Activated CD4-positive, alpha-beta memory T cell treated with anti-CD3 and anti-CD28 coated beads, Interleukin-2, amount 10 ng/mL, durations not matched to agents 7 days and 5 days (primary cell): ENCODE measurements around the gene LRFN3. TPM values are rescaled to one million over a fixed set of nuclear protein-coding genes. Genes with fewer than 3 reads are reported as not detected.
A peak's percentile ranks its signal among the peaks of the same experiment; 100 is the strongest.
"Not testable (repeated sequence)": the region's sequence is repeated elsewhere in the genome, so short reads cannot be mapped to it uniquely, and the experiment has no call there.

Experiments used
- CTCF ChIA-PET: fragments of 350-600 bp; sonication (Branson Sonifier 250); formaldehyde crosslinking; loops from one replicate; lab custom pipeline; 2021; ENCODE audit warnings: antibody characterized with exemption, inconsistent platforms; lab: Charles Lee
- POLR2A ChIA-PET: fragments of 350-600 bp; sonication (Branson Sonifier 250); formaldehyde crosslinking; loops from one replicate; lab custom pipeline; 2021; ENCODE audit warnings: antibody characterized with exemption; lab: Charles Lee
- DNase-seq: peaks from one replicate; pipeline ENCODE4 v3.0.0-alpha.2; 2020
- H3K27ac Mint-ChIP-seq: one replicate; pipeline ENCODE4 v1.8.0; 2021; ENCODE audit warnings: mild to moderate bottlenecking, mixed read lengths
- H3K27me3 Mint-ChIP-seq: one replicate; pipeline ENCODE4 v1.8.0; 2021; ENCODE audit warnings: mixed read lengths
- H3K36me3 Mint-ChIP-seq: one replicate; pipeline ENCODE4 v1.8.0; 2021; ENCODE audit warnings: low read depth, mixed read lengths
- H3K4me1 Mint-ChIP-seq: one replicate; pipeline ENCODE4 v1.8.0; 2021; ENCODE audit warnings: mixed read lengths
- H3K4me3 Mint-ChIP-seq: one replicate; pipeline ENCODE4 v1.8.0; 2021; ENCODE audit warnings: mild to moderate bottlenecking, mixed read lengths
- H3K9me3 Mint-ChIP-seq: one replicate; pipeline ENCODE4 v1.8.0; 2021; ENCODE audit warnings: mixed read lengths
- total RNA-seq, 2 experiments: library from RNA; stranded (reverse); gene quantifications; one replicate each; pipeline ENCODE4 v1.2.3, GENCODE V29; 2021

Gene LRFN3
- total RNA-seq, 2 experiments from 2014 or later = 13.5 to 17.0 TPM

- Mint-ChIP-seq H3K4me1 (peaks cover 10% of the 10 kb centered on the region), H3K36me3 (no peaks in the 10 kb centered on the region), H3K4me3 (no peak overlapping the region), H3K9me3 (no peaks in the 10 kb centered on the region), H3K27me3 (peaks cover 1% of the 10 kb centered on the region), H3K27ac (no peak overlapping the region)
- no peak for DNase-seq
- CTCF ChIA-PET = interaction anchor here (1.6 kb wide), 1 partner anchor 20 kb away, joined by 4 read pairs; no protein-coding TSS in a partner anchor
- POLR2A ChIA-PET = interaction anchor here (1.3 kb wide), 1 partner anchor 21 kb away, joined by 3 read pairs; no protein-coding TSS in a partner anchor
Observed at GRCh38 chr19:35966771-35967170, 30.6 kb downstream of the LRFN3 start.

- no peaks in the 10 kb centered on the region for H3K9me3 Mint-ChIP-seq
- H3K27ac Mint-ChIP-seq = no peak overlapping the region
- no peak for DNase-seq
- no peaks in the 10 kb centered on the region for H3K36me3 Mint-ChIP-seq
- ChIA-PET POLR2A (no interaction called here), CTCF (no interaction called here)
- peaks cover 7% of the 10 kb centered on the region for H3K4me1 Mint-ChIP-seq
- no peak overlapping the region for H3K4me3 Mint-ChIP-seq
- peaks cover 2% of the 10 kb centered on the region for H3K27me3 Mint-ChIP-seq
Observed at GRCh38 chr19:35973487-35973886, 37.3 kb downstream of the LRFN3 start.

GRCh38 chr19:35975608-35976214 lies 39.5 kb downstream of the LRFN3 start:
- DNase-seq = no peak
- H3K27ac Mint-ChIP-seq = no peak overlapping the region
- no peaks in the 10 kb centered on the region for H3K9me3 Mint-ChIP-seq
- ChIA-PET CTCF (no interaction called here), POLR2A (interaction anchor here (1.2 kb wide), 1 partner anchor 23 kb away, joined by 4 read pairs; no protein-coding TSS in a partner anchor)
- H3K4me3 Mint-ChIP-seq = no peak overlapping the region
- H3K36me3 Mint-ChIP-seq = no peaks in the 10 kb centered on the region
- no peaks in the 10 kb centered on the region for H3K4me1 Mint-ChIP-seq
- peaks cover 2% of the 10 kb centered on the region for H3K27me3 Mint-ChIP-seq

- Mint-ChIP-seq H3K4me3 (no peak overlapping the region), H3K9me3 (no peaks in the 10 kb centered on the region), H3K36me3 (no peaks in the 10 kb centered on the region), H3K27ac (no peak overlapping the region), H3K4me1 (no peaks in the 10 kb centered on the region), H3K27me3 (peaks cover 2% of the 10 kb centered on the region)
- peak; percentile 32 for DNase-seq
- CTCF ChIA-PET = interaction anchor here (0.7 to 1.4 kb wide), 2 partner anchors 12 to 24 kb away, joined by 3 read pairs; no protein-coding TSS in a partner anchor
- POLR2A ChIA-PET = no interaction called here
Observed at GRCh38 chr19:35977446-35978222, 41.5 kb downstream of the LRFN3 start.

GRCh38 chr19:35978271-35978670 lies 42.1 kb downstream of the LRFN3 start:
- no peaks in the 10 kb centered on the region for H3K36me3 Mint-ChIP-seq
- CTCF ChIA-PET = interaction anchor here (0.7 kb wide), 1 partner anchor 11 kb away, joined by 3 read pairs; no protein-coding TSS in a partner anchor
- H3K4me1 Mint-ChIP-seq = no peaks in the 10 kb centered on the region
- no peak overlapping the region for H3K4me3 Mint-ChIP-seq
- POLR2A ChIA-PET = no interaction called here
- H3K27me3 Mint-ChIP-seq = peaks cover 2% of the 10 kb centered on the region
- no peak for DNase-seq
- no peaks in the 10 kb centered on the region for H3K9me3 Mint-ChIP-seq
- H3K27ac Mint-ChIP-seq = no peak overlapping the region

GRCh38 chr19:35978832-35979365 lies 42.7 kb downstream of the LRFN3 start:
- no peaks in the 10 kb centered on the region for H3K36me3 Mint-ChIP-seq
- no peaks in the 10 kb centered on the region for H3K4me1 Mint-ChIP-seq
- no peak overlapping the region for H3K27ac Mint-ChIP-seq
- POLR2A ChIA-PET = no interaction called here
- H3K27me3 Mint-ChIP-seq = peaks cover 3% of the 10 kb centered on the region
- no peak for DNase-seq
- H3K4me3 Mint-ChIP-seq = no peak overlapping the region
- no peaks in the 10 kb centered on the region for H3K9me3 Mint-ChIP-seq
- CTCF ChIA-PET = no interaction called here

GRCh38 chr19:35980997-35981396 lies 44.8 kb downstream of the LRFN3 start:
- POLR2A ChIA-PET = interaction anchor here (0.6 kb wide), 1 partner anchor 101 kb away, joined by 3 read pairs; no protein-coding TSS in a partner anchor

GRCh38 chr19:35983177-35983576 lies 47.0 kb downstream of the LRFN3 start:
- no peak for DNase-seq
- ChIA-PET CTCF (no interaction called here), POLR2A (interaction anchor here (1.0 kb wide), 1 partner anchor 12 kb away, joined by 3 read pairs; no protein-coding TSS in a partner anchor)
- Mint-ChIP-seq H3K27me3 (peaks cover 29% of the 10 kb centered on the region), H3K4me3 (no peak overlapping the region), H3K27ac (no peak overlapping the region), H3K9me3 (no peaks in the 10 kb centered on the region), H3K4me1 (peaks cover 3% of the 10 kb centered on the region), H3K36me3 (no peaks in the 10 kb centered on the region)

More at GRCh38 chr19:35980997-35981396, 44.8 kb downstream of the LRFN3 start:
- not testable (repeated sequence) for H3K36me3 Mint-ChIP-seq, H3K9me3 Mint-ChIP-seq, H3K4me1 Mint-ChIP-seq, H3K27ac Mint-ChIP-seq, DNase-seq, H3K4me3 Mint-ChIP-seq
- CTCF ChIA-PET = interaction anchor here (0.7 kb wide), 1 partner anchor 239 kb away, joined by 3 read pairs; no protein-coding TSS in a partner anchor
- H3K27me3 Mint-ChIP-seq = peaks cover 16% of the 10 kb centered on the region

GRCh38 chr19:35986111-35986510 lies 49.9 kb downstream of the LRFN3 start:
- Mint-ChIP-seq H3K36me3 (no peaks in the 10 kb centered on the region), H3K27ac (no peak overlapping the region), H3K27me3 (peaks cover 36% of the 10 kb centered on the region), H3K9me3 (no peaks in the 10 kb centered on the region), H3K4me3 (no peak overlapping the region), H3K4me1 (peaks cover 3% of the 10 kb centered on the region)
- CTCF ChIA-PET = no interaction called here
- POLR2A ChIA-PET = no interaction called here
- DNase-seq = no peak

- Mint-ChIP-seq H3K4me1 (peaks cover 3% of the 10 kb centered on the region), H3K9me3 (no peaks in the 10 kb centered on the region), H3K36me3 (no peaks in the 10 kb centered on the region), H3K27ac (no peak overlapping the region), H3K4me3 (peak overlapping the region; percentile 48), H3K27me3 (peaks cover 36% of the 10 kb centered on the region)
- DNase-seq = no peak
- CTCF ChIA-PET = no interaction called here
- POLR2A ChIA-PET = no interaction called here
Observed at GRCh38 chr19:35986664-35987570, 50.7 kb downstream of the LRFN3 start.

GRCh38 chr19:35987571-35987896 lies 51.4 kb downstream of the LRFN3 start:
- Mint-ChIP-seq H3K4me1 (peaks cover 3% of the 10 kb centered on the region), H3K27ac (no peak overlapping the region), H3K27me3 (peaks cover 36% of the 10 kb centered on the region), H3K36me3 (no peaks in the 10 kb centered on the region), H3K4me3 (no peak overlapping the region), H3K9me3 (no peaks in the 10 kb centered on the region)
- no peak for DNase-seq
- ChIA-PET CTCF (interaction anchor here (0.6 kb wide), 1 partner anchor 293 kb away, joined by 5 read pairs; no protein-coding TSS in a partner anchor), POLR2A (no interaction called here)

GRCh38 chr19:35988824-35989223 lies 52.6 kb downstream of the LRFN3 start:
- H3K9me3 Mint-ChIP-seq = no peaks in the 10 kb centered on the region
- no peak overlapping the region for H3K27ac Mint-ChIP-seq
- no peaks in the 10 kb centered on the region for H3K36me3 Mint-ChIP-seq
- ChIA-PET CTCF (no interaction called here), POLR2A (no interaction called here)
- peaks cover 35% of the 10 kb centered on the region for H3K27me3 Mint-ChIP-seq
- H3K4me3 Mint-ChIP-seq = no peak overlapping the region
- no peak for DNase-seq
- peaks cover 3% of the 10 kb centered on the region for H3K4me1 Mint-ChIP-seq
